Tibial nerve (tissue), 4 donors: ENCODE results near the gene IFITM5. TPM values are rescaled to one million over a fixed set of nuclear protein-coding genes. Genes with fewer than 3 reads are reported as not detected.

ENCODE experiments used
- DNase-seq, 2 donors: peaks; one replicate each; pipeline ENCODE4 v3.0.0-alpha.2; 2019; ENCODE audit warnings: low spot score in 2 of 2
- H3K27ac ChIP-seq, 4 donors: fragments of 200-600 bp; sonication (generic) in 3 of 4; one replicate each; pipeline ENCODE4 v1.5.1; 2017 to 2019; ENCODE audit warnings: mild to moderate bottlenecking in 1 of 4
- H3K27me3 ChIP-seq, 2 donors: fragments of 200-600 bp; sonication (generic) in 1 of 2; one replicate each; pipeline versions ENCODE4 v1.5.1 to v1.6.0; 2017 to 2019
- H3K36me3 ChIP-seq, 3 donors: fragments of 200-600 bp; sonication (generic); one replicate each; pipeline ENCODE4 v1.5.1; 2018 to 2019
- H3K4me1 ChIP-seq, 4 donors: fragments of 200-600 bp; sonication (generic) in 3 of 4; one replicate each; pipeline ENCODE4 v1.5.1; 2017 to 2019
- H3K4me3 ChIP-seq, 4 donors: fragments of 200-600 bp; sonication (generic) in 3 of 4; one replicate each; pipeline ENCODE4 v1.5.1; 2017 to 2019; ENCODE audit warnings: mild to moderate bottlenecking in 1 of 4, moderate library complexity in 1 of 4
- H3K9me3 ChIP-seq, 4 donors: fragments of 200-600 bp; sonication (generic) in 3 of 4; one replicate each; pipeline ENCODE4 v1.5.1; 2017 to 2019
- EP300 ChIP-seq, 2 donors: sonication (generic); formaldehyde crosslinking; IDR thresholded peaks; one replicate each; pipeline ENCODE4 v1.6.1; 2017; ENCODE audit warnings: antibody characterized with exemption in 2 of 2, mild to moderate bottlenecking in 1 of 2
- POLR2A ChIP-seq, 2 donors: fragments of 450-650 bp; IDR thresholded peaks; one replicate each; pipeline ENCODE4 v1.6.1; 2017; ENCODE audit warnings: antibody characterized with exemption in 2 of 2, mild to moderate bottlenecking in 2 of 2, moderate library complexity in 2 of 2
- WGBS, 2 donors: methylation state at CpG; one replicate each; pipeline ENCODE4 v1.1.5; 2018; 5-methylcytosine and 5-hydroxymethylcytosine counted together
- small RNA-seq: library from RNA; depleted of rRNA; stranded (forward); fragments of <200 nt; gene quantifications from one replicate; pipeline ENCODE3, GENCODE V24; 2016
- total RNA-seq, 4 donors: library from RNA; depleted of rRNA; stranded (reverse); fragments of >200 nt; gene quantifications; one replicate each; pipeline ENCODE4 v1.1.0, GENCODE V29; 2016
- TF ChIP-seq, protein P1 (sequence below), 5 experiments: fragments of 200-600 bp in 3 of 5; fragments of 450-650 bp in 2 of 5; sonication (generic) in 3 of 5; IDR thresholded peaks; one replicate each; pipeline ENCODE4 v1.5.1; 2016 to 2019; ENCODE audit warnings: antibody characterized with exemption in 5 of 5, mild to moderate bottlenecking in 3 of 5, moderate library complexity in 2 of 5

IFITM5 gene
- total RNA-seq, 4 donors from 2014 or later, result not detected

DNA sequence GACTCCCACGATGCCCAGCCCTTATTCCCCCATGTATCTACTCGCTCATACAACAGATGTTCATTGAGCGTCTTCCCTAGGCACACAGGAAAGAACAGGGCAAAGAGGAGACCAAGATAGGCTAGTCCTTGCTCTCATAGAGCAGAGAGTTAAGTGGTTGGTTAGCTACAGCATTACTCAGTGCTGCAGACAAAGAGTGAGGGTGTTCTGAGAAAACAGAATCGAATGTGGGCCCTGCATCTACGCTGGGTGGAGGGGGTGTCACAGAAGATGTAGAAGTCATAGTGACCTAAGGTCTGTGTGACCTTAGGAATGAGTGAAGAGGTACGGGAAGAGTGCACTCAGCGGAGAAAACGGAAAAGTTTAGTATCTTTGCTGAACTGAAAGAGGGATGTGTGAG lies 50.3 kb downstream of the IFITM5 start:
- no peak for DNase-seq
- Histone ChIP-seq H3K4me3 (no peak overlapping the region), H3K36me3 (peaks cover 0 to 97% (median 47%) of the 10 kb centered on the region in 3 donors), H3K27me3 (no peaks in the 10 kb centered on the region), H3K27ac (no peak overlapping the region), H3K4me1 (peaks cover 0 to 9% (median 0%) of the 10 kb centered on the region in 4 donors), H3K9me3 (no peaks in the 10 kb centered on the region)
- 76 to 81% methylated on average over 8 of the region's 8 CpGs for WGBS, 2 donors
- TF ChIP-seq POLR2A (IDR thresholded peaks at IDR 0.05) (no peak), EP300 (IDR thresholded peaks at IDR 0.05) (no peak)
- TF ChIP-seq, protein P1, sequence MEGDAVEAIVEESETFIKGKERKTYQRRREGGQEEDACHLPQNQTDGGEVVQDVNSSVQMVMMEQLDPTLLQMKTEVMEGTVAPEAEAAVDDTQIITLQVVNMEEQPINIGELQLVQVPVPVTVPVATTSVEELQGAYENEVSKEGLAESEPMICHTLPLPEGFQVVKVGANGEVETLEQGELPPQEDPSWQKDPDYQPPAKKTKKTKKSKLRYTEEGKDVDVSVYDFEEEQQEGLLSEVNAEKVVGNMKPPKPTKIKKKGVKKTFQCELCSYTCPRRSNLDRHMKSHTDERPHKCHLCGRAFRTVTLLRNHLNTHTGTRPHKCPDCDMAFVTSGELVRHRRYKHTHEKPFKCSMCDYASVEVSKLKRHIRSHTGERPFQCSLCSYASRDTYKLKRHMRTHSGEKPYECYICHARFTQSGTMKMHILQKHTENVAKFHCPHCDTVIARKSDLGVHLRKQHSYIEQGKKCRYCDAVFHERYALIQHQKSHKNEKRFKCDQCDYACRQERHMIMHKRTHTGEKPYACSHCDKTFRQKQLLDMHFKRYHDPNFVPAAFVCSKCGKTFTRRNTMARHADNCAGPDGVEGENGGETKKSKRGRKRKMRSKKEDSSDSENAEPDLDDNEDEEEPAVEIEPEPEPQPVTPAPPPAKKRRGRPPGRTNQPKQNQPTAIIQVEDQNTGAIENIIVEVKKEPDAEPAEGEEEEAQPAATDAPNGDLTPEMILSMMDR (IDR thresholded peaks at IDR 0.05), result no peak

Small RNA genes within 50 kb of the gene (small RNA-seq; reads per million reads assigned to genes)
- not detected for gene AC136475.6

Other genes with a start within 250 kb of the IFITM5 start
- gene SCGB1C1, start 106.4 kb downstream of the IFITM5 start, total RNA-seq, result not detected
- 10 to 100 TPM; 30.9 to 43.9 (median 38.7) TPM for gene BET1L, start 92.1 kb downstream of the IFITM5 start, total RNA-seq
- gene RIC8A, start 91.8 kb downstream of the IFITM5 start, total RNA-seq, result 100 to 1,000 TPM in 3 of 4 donors, 10 to 100 TPM in 1; 69.0 to 118 (median 101) TPM
- 10 to 100 TPM; 14.9 to 23.4 (median 17.5) TPM for gene SIRT3, start 63.2 kb downstream of the IFITM5 start, total RNA-seq
- gene PSMD13, start 62.5 kb downstream of the IFITM5 start, total RNA-seq, result 100 to 1,000 TPM in 3 of 4 donors, 10 to 100 TPM in 1; 72.0 to 136 (median 120) TPM
- gene NLRP6, start 21.1 kb downstream of the IFITM5 start, total RNA-seq, result 1 to 10 TPM; 1.0 to 3.3 (median 1.7) TPM
- 100 to 1,000 TPM in 1 of 4 donors, 10 to 100 TPM in 3; 43.7 to 166 (median 55.6) TPM for gene PGGHG, start 10.4 kb downstream of the IFITM5 start, total RNA-seq
- gene IFITM2, start 8.3 kb upstream of the IFITM5 start, total RNA-seq, result 100 to 1,000 TPM; 258 to 624 (median 292) TPM
- 100 to 1,000 TPM; 216 to 431 (median 256) TPM for gene IFITM1, start 14.5 kb upstream of the IFITM5 start, total RNA-seq
- gene IFITM3, start 21.3 kb upstream of the IFITM5 start, total RNA-seq, result 100 to 1,000 TPM; 258 to 816 (median 325) TPM
- 10 to 100 TPM in 2 of 4 donors, 1 to 10 TPM in 2; 7.1 to 22.2 (median 14.1) TPM for gene B4GALNT4, start 70.0 kb upstream of the IFITM5 start, total RNA-seq
- gene PKP3, start 94.7 kb upstream of the IFITM5 start, total RNA-seq, result 10 to 100 TPM in 3 of 4 donors, 1 to 10 TPM in 1; 4.6 to 16.2 (median 13.5) TPM
- 10 to 100 TPM; 29.1 to 81.1 (median 69.3) TPM for gene SIGIRR, start 115.5 kb upstream of the IFITM5 start, total RNA-seq
- gene ANO9, start 142.5 kb upstream of the IFITM5 start, total RNA-seq, result under 1 TPM in 3 of 4 donors, not detected in 1; 0.78 to 0.90 (median 0.87) TPM
- gene PTDSS2, start 150.8 kb upstream of the IFITM5 start, total RNA-seq, result 100 to 1,000 TPM in 1 of 4 donors, 10 to 100 TPM in 3; 54.2 to 100 (median 63.9) TPM
- gene RNH1, start 207.7 kb upstream of the IFITM5 start, total RNA-seq, result 100 to 1,000 TPM; 220 to 303 (median 281) TPM
- gene HRAS, start 236.1 kb upstream of the IFITM5 start, total RNA-seq, result 10 to 100 TPM; 64.3 to 71.1 (median 68.1) TPM
- 1 to 10 TPM in 1 of 4 donors, under 1 TPM in 2, not detected in 1; 0.22 to 1.4 (median 0.60) TPM for gene LRRC56, start 238.0 kb upstream of the IFITM5 start, total RNA-seq